A549 (cell line): ENCODE data around the gene RBCK1.

ENCODE experiments used
- ZFP36 ChIP-seq: fragments of 450-650 bp; IDR thresholded peaks from 2 replicates; pipeline ENCODE4 v1.6.1; 2014; ENCODE audit warnings: borderline replicate concordance; ENCODE audit not compliant: partially characterized antibody
- TF ChIP-seq, protein P1 (sequence below): fragments of >200 bp; sonication (Bioruptor Twin); formaldehyde crosslinking; IDR thresholded peaks from 3 replicates; pipeline ENCODE4 v1.5.1; 2016

DNA sequence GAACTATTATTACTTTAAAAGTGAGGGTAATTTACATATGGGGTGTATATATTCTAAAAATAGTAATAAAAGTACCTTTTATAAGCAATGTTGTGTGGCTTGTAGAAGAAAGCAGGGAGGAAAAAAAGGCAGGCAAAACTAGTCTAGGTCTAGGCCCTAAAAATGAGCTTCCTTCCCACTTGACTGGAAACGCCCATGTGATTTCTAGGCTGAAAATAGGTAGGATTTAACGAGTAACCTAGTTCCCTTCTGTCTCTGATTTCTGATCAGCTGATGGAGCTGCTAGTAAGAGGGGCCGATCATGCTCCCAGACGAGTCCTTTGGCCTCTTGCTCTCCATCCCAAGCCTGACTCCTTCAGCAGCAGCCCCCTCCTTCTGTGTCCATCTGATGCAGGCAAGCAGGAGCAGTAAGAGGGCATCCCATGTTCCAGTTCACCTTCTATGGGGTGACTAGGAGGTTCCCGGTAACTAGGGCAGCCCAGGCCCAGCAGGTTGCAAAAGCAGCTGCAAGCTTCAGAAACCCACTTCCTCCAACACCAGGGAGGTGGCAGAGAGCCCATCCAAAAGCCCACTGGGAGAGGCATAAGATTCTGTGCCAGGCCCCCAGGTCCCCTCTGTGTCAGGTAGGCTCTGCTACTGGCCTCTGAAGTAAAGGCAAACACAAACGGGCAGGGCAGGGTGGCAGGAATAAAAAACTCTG, 29.8 kb downstream of the RBCK1 start:
- TF ChIP-seq, protein P1, sequence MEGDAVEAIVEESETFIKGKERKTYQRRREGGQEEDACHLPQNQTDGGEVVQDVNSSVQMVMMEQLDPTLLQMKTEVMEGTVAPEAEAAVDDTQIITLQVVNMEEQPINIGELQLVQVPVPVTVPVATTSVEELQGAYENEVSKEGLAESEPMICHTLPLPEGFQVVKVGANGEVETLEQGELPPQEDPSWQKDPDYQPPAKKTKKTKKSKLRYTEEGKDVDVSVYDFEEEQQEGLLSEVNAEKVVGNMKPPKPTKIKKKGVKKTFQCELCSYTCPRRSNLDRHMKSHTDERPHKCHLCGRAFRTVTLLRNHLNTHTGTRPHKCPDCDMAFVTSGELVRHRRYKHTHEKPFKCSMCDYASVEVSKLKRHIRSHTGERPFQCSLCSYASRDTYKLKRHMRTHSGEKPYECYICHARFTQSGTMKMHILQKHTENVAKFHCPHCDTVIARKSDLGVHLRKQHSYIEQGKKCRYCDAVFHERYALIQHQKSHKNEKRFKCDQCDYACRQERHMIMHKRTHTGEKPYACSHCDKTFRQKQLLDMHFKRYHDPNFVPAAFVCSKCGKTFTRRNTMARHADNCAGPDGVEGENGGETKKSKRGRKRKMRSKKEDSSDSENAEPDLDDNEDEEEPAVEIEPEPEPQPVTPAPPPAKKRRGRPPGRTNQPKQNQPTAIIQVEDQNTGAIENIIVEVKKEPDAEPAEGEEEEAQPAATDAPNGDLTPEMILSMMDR, result no peak
- TF ChIP-seq ZFP36, result no peak
